ENCODE data around the gene UNC93A.
"Not testable (repeated sequence)": the region's sequence is repeated elsewhere in the genome, so short reads cannot be mapped to it uniquely, and the experiment has no call there.

The UNC93A gene

DNA sequence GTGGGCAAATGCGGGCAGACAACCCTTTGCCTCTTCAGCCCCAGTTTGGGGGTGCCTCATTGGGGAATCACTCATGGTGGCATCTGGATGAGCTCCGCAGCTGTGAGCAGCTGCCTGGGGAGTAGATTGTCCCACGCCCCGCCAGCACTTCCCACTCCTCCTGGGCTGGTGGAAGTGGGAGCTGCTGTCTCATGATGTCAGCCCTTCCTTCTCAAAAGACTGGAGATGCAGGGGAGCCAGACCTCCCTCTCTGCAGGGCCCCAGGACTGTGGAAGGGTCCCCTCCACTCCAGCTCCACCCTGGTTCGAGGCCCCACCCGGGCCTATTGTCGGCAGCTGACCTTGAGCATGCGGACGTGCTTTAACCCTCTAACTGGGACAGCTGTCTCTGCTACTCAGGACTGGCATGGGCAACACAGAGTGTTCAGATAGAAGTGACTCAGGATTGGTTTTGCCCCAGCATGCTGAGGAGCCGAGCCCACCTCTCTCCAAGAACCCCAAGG is 2.0 kb downstream of the UNC93A start:
- no peak for DNase-seq (ENCODE audit: low spot score)

DNA sequence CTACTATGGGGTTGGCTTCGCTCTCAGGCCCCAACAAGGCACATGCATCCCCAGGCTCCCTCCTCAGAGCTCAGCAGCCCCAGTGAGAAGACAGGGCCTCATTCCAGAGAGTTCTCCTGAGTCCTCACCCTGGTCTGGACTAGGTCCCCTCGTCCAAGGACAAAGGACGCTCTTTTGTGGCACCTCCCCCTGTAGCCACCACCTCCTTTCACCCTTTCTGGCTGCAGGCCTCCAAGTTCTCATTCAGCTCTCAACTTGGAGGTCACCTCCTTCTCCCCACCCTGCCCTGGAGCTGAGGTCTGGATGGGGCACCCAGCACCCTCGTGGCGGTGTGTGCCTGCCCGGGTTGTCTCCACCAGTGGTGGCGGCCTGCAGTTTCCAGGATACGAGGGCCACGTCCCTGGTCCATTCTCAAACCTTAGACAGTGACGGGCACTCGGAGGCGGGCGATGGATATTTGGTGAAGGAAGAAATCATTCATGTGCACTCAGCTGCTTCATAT is 2.5 kb downstream of the UNC93A start:
- DNase-seq (ENCODE audit: low spot score), result no peak

DNA sequence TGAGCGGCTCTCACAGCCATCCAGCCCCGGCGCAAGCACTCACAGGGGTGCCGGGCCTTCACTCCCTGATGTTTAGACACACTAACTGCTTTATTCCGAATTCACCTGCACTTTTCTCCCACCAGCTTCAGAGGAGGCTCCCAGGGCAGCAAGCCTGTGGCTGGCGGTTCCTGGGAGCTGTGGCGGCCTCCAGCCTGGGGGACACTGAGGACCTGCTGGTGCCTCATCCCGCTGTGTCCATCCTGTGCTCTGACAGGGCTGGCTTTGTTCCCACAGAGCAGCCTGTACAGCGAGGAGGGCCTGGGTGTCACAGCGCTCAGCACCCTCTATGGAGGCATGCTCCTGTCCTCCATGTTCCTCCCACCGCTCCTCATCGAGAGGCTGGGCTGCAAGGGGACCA is 3.1 kb downstream of the UNC93A start:
- DNase-seq (ENCODE audit: low spot score), result no peak

DNA sequence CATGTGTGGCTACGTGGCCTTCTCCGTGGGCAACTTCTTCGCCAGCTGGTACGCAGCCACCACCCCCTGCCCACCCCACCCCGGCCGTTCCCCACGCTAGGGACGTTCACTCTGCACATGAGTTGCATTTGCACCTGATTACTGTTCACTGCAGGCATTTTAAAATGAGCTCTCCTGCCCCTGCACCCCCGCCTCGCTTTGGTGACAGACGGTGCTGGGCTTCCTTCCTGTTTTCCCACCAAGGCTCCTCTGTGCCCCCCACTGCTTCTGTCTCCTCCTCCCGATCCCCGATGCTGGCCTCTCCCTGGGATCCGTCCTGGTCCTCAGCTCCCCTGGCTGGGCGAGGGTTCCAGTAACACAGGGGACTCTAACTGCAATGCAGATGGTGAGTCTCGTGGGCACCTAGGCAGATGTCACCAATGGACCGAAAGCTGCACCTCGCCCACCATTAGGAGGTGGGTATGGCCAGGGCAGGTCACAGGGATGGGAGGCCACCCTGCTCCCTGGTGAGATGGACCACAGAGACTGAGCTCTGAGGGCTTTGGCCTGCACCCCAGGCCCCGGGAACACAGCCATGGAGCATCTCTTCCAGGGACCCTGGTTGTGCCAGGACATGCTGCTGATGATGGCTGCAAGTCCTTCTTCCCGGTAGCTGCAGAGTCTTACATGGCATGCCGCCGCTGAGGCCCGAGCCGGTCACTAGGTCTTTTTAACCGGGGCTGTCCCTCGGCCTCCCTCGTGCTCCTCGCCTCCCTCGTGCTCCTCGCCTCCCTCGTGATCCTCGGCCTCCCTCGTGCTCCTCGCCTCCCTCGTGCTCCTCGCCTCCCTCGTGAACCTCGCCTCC is 3.8 kb downstream of the UNC93A start:
- no peak for DNase-seq (ENCODE audit: low spot score)

DNA sequence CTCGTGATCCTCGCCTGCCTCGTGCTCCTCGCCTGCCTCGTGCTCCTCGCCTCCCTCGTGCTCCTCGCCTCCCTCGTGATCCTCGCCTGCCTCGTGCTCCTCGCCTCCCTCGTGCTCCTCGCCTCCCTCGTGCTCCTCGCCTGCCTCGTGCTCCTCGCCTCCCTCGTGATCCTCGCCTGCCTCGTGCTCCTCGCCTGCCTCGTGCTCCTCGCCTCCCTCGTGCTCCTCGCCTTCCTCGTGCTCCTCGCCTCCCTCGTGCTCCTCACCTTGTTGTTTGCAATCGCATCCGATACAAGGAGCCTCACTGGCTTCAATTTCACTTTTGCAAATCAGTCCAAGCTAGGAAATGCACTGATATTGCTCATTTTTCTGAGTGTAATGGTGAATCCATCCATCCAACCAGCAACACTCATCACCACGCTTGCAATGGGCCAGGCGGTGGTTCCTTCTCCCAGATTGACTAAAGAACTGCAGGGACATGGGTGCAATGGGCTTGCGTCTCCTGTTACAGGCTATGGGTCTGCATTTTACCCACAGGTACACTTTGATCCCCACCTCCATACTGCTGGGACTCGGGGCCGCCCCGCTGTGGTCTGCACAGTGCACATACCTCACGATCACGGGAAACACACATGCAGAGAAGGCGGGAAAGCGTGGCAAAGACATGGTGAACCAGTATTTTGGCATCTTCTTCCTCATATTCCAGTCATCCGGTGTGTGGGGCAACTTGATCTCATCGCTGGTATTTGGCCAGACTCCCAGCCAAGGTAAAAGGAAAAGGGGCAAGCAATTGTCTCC is 4.6 kb downstream of the UNC93A start:
- no peak for DNase-seq (ENCODE audit: low spot score)

DNA sequence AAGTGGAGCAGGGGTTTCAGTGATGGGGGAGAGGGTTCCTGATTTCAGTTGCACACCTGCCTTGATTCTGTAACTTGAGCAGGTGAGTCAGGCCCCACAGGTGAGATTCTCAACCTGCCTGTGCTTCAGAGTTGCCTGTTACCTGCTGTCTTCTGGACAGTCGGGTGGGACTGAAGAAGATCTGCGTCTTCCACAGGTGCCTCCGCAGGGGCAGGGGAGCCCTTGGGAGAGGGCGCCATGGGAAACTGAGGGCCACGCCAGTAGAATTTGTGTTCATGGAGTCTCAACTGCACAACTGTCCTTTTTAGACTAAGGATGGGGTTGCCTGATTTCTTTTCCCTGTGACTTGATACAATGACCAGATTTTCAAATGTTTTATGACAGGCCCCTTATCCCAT is 5.2 kb downstream of the UNC93A start:
- DNase-seq (ENCODE audit: low spot score), result no peak

DNA sequence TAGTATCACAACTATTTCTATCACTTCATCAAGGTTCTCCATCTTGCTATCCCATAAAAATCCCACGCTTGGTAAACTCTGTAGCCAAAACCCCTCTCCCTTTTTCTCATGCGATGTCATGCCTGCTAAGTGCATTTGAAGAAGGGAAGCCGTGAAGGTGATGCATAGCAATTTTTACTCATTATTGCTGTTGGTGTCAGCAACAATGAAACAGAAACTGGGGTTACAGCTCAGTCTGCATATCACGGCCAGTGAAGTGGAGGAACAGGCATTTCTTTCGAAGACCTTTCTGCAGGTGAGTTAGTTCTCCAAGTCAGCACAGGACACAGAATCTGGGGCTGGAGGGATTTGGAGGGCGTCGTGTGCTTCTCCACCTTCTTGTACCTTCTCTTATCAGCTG is 5.8 kb downstream of the UNC93A start:
- no peak for DNase-seq (ENCODE audit: low spot score)

DNA sequence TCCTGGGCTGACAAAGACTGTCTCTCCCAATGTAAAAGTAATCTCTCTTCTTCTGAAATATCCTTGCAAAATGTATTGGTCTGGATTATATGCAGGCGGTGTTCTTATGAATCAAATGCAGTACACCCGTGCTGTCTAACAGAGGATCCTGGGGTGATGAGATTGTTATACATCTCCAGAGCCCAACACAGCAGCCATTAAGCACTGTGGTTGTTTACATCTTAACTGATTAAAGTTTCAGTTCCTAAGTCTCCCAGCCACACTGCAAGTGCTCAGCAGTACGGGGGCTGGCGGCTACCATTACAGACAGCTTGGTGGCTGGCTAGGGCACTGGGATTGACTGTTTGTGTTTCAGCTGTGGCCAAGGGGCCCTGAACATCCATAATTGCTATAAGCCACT is 7.0 kb downstream of the UNC93A start:
- no peak for DNase-seq (ENCODE audit: low spot score)

DNA sequence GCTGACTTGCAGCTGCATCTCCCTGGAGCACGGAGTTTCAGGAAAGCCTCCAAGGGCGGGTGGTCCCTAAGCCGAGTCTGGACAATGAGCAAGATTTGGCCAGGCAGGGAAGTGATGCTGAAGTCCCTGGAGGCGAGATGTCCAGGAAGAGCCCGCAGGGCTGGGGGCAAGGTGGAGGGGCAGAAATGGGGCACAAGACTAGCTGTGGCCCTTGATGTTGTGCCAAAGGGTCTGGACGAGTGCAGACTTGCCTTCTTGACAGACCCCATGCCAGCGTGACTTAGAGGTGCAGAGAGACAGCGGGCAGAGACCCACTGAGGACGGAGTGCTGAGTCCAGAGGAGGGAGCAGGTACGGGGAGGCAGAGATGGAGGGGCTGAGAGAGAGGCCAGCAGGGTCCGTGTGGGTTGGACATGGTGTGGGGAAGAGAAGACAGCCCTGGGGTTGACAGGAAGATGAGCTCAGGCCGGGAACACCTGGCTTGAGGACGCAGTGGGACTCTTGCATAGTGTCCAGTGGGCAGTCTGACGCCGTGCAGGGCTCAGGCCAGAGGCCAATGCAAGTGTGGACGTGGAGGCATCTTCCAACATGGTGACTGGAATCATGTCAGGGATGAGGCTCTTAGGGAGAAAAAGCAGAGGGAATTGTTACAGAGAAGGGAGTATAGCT is 8.7 kb downstream of the UNC93A start:
- no peak for DNase-seq (ENCODE audit: low spot score)

DNA sequence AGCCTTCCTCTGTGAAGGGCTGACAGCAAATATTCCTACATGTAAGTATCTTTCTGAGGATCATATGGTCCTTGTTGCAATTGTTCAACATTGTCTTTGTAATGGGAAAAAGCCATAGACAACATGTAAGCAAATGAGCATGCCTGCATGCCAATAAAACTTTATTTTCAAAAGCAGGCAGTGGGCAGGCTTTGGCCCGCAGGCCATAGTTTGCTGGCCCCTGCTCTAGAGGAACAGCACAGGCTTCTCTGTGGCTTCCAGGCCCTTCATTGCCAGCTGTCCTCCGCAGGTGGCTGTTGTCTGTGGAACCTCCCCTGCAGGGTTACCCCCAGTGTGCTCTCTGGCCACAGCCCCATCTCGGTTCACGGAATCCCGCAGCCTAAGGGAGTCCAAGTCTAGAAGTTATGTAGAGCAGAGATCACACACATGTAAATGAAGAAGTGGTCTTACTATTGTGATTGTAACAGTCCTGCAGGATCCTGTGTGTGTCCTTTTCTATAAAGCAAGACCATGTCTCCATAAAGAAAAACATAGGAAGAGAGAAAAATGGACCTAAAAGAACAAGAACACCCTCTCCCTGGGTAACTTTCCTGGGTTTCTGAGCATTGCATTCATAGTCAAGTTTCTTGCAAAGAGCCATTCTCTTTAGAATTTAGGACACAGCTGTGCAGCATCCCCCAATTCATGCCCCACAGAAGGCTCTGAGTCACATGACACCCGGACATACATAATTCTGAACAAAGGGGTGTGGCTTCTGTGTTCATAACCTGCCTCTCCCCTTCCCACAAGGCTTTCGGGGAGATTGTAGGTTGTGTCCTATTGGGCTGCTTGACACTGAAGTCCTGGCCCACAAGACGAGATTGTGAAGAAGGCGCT is 10.0 kb downstream of the UNC93A start:
- no peak for DNase-seq (ENCODE audit: low spot score)

DNA sequence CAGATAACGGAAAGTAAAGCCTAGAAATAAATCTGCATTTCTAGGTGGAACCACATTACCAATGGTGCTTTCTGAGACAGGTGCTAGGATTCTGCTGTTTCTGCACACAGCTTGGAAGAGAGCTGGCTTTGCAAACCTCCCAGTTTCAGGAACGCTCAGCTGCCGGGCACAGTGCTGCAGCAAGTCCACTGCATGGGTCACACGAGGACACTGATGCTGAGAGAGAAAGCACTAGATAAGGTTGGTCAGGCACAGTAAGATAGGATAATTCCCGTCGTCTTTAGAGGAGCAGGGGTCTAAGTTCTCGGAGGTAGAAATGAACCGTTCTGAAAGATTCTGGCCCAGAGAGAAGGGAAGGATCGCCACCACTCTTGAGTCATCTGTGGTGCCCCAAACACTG is 11.0 kb downstream of the UNC93A start:
- DNase-seq (ENCODE audit: low spot score), result no peak

DNA sequence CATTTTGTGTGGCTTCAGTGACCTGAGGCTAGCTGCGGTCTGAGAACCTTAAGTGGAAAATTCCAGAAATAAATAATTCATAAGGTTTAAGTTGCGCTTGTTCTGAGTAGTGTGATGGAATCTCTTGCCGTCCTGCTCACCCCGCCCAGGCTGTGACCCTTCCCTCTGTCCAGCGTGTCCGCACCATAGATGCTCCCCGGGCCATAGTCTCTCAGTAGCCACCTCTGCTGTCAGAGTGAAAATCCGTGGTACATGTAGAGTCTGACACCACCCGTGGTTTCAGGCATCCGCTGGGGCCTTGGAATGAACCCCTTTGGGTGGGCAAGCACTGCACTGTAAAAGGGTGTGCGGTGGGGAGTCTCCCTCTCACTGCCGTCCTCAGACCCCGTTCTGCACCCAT is 11.7 kb downstream of the UNC93A start:
- no peak for DNase-seq (ENCODE audit: low spot score)

DNA sequence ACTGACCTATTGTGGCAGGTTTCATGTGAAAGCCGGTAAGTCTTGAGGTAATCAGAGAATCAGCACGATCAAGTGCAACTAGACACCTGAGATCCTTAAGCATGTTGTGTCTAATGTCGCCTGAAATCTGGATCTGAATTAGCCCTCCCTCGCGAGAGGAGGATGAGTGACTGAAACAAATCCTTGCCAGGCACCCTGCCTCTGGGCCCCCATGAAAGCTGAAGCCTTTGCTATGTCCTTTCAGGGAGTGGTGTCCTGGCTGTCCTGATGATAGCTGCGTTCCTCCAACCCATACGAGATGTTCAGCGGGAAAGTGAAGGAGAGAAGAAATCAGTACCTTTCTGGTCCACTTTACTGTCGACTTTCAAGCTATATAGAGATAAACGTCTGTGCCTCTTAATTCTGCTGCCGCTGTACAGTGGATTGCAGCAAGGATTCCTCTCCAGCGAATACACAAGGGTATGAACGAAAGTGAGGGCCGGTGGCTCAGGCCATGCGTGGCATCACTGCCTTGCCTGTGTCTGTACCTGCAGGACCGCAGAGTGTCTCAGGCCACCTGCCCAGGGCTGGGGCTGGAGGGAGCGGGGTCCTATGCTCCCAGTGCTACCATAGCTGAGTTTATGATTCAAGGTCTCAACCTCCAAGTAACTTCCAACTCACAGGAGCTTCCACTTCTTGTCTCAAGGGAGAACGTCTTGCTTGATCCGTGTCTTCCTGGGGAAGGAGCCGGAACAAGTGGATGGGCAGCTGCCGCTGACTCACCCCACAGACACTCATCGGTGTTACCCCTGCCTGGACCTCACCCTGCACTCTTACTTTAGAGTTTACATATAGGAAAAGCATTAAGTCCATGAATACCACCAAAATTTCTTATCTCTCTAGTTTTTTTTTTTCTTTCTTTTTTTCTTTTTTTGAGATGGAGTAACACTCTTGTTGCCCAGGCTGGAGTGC is 12.8 kb downstream of the UNC93A start:
- no peak for DNase-seq (ENCODE audit: low spot score)

DNA sequence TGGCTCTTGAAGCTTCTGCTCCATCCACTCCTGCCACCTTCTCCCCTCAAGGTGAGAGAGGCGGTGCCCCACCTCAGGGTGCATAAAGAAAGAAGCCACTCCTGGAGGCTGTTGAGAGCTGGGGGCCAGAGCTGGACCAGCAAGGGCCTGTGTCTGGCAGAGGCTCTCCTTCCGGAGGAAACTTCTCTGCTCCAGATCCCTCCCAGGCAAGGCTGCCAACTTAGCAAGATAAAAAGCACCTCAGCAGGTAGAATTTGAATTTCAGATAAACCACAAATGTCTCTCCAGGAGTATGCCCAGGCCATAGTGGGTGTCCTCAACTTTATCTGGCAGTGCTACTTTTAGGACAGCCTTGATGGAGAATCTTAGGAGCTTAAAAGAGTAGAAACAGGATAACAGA is 13.8 kb downstream of the UNC93A start:
- no peak for DNase-seq (ENCODE audit: low spot score)

DNA sequence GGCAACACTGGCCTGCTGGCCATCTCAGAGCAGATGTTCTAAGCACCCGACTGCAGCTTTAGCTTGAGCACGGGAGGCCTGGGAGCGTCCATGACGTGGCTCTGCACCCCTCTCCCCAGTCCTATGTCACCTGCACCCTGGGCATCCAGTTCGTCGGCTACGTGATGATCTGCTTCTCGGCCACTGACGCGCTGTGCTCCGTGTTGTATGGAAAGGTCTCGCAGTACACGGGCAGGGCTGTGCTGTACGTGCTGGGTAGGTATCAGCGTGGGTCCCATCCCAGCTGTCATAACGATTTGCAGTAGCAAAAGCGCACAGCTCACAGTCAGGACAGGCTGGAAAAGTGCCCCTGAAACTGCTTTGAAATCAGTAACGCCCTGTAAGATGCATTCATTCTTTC is 14.7 kb downstream of the UNC93A start:
- DNase-seq (ENCODE audit: low spot score), result no peak

DNA sequence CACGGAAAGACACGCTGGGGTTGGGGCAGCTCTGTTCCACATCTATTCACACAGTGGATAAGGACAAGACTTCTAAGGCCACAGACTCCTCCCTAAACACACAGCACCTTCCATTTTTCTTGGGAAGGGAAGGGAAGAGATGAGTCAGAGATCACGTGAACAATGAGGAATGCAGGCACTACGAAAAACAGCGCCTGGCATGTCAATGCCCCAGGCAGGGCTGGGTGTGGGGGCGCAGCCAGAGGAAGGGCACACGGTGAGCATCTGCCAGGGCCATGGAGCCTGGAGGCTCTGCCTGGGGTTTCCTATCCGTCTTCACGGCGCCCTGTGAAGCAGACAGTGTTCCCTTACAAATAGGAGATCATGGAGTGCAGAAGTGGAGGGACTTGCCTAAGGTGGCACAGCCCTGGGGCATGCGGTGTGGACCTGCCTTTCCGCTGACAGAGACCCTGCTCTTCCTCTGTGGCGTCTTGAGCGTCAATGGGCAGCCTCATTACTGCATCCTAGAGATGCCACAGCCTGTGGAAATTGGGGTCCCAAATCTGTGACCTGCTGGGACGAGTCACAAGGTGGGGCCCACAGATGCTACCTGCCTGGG is 15.4 kb downstream of the UNC93A start:
- DNase-seq (ENCODE audit: low spot score), result no peak

DNA sequence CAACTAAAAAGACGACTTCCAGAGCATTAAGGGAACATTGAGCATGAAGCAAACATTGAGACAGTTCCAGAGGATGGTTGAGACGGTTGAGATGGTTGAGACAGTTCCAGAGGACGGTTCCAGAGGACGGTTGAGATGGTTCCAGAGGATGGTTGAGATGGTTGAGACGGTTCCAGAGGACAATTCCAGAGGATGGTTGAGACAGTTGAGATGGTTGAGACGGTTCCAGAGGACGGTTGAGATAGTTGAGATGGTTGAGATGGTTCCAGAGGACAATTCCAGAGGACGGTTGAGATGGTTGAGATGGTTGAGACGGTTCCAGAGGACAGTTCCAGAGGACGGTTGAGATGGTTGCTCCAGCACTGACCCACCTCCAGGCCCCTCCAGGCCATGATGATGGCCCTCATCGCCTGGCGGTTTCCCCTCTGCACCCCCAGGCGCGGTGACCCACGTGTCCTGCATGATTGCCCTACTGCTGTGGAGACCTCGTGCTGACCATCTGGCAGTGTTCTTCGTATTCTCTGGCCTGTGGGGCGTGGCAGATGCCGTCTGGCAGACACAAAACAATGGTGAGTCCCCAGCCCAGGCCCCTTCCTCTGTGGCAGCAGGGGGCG is 16.3 kb downstream of the UNC93A start:
- DNase-seq (ENCODE audit: low spot score), result no peak

DNA sequence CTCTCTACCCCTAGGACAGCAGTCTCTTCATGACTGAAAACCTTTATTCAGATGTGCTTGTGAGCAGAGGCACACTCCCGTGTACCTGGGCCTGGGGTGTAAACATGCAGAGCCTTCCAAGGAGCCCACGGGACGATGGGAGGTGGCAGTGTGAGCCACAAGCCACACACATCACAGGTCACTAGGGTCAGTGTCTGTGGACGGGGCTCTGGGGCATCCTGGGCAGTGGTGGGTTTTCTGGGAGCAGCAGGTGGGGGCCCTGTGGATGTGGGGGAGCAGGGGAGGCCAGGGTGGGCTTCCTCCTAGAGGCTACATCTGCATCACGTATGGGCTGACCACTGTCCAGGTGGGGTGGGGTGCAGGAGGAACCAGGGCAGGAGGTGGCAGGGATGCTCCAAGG is 17.1 kb downstream of the UNC93A start:
- no peak for DNase-seq (ENCODE audit: low spot score)

DNA sequence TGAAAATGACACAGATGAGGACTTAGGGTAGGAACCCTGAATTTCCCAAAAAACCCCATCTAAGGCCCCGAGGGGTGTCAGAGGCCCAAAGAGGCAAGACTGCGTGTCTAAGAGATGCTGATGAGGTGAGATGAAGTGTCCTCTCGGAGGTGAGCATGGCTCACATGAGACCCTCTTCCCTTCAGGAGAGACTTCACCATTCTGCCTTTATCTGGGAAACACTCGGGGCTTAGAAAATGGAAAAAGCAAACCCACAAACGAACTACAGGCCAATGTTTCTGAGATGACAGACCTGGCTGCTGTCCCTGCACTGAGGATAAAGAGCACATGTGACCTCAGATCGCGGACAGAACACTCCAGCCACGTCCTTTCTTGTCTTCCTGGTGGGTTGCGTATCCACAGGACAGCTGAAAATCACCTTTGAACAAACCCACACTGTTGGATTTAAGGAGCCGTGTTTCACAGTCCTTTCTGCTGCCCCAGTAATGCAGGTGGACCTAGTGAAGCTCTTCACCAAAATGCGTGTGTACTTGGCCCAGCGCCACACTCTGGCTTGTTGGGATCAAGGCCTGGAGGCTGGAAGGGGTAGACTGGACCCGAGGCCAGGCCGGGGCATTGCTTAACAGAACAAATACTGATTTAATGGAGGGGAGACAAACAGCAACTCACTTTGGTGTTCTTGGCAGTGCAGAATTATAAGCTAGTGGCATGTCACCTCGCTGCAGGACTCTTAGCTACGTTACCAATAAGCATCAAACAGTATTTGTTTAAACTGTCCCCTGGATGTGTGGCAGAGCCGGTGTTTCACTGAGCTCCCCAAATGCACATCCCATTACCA is 18.5 kb downstream of the UNC93A start:
- DNase-seq (ENCODE audit: low spot score), result not testable (repeated sequence)
